GM23338 (cell line): ENCODE measurements around the gene CCDC121. TPM values are rescaled to one million over a fixed set of nuclear protein-coding genes. Genes with fewer than 3 reads are reported as not detected.

Experiments
- ATAC-seq: fragments of 200-7000 bp; cut with Tn5 transposase; 3 replicates; pipeline ENCODE4 v1.9.1; 2020
- DNase-seq: peaks from one replicate; pipeline ENCODE4 v3.0.0-alpha.2; 2015; ENCODE audit warnings: low spot score
- H2AFZ ChIP-seq: fragments of 200-600 bp; sonication (generic); 2 replicates; pipeline ENCODE4 v1.8.0; 2016; ENCODE audit warnings: antibody characterized with exemption, mild to moderate bottlenecking, moderate library complexity
- H3F3A ChIP-seq: fragments of 200-600 bp; sonication (generic); replicated peaks from 2 replicates; pipeline ENCODE4 v1.8.0; 2017; ENCODE audit warnings: antibody characterized with exemption, mixed run types, low read depth
- H3K27ac ChIP-seq: fragments of 200-600 bp; sonication (generic); 2 replicates; pipeline ENCODE4 v1.6.1; 2016; ENCODE audit warnings: low read depth
- H3K27me3 ChIP-seq: fragments of 200-600 bp; sonication (generic); 2 replicates; pipeline ENCODE4 v1.8.0; 2016; ENCODE audit warnings: mild to moderate bottlenecking, mixed run types, moderate library complexity; ENCODE audit not compliant: insufficient read depth
- H3K36me3 ChIP-seq: fragments of 200-600 bp; sonication (generic); 2 replicates; pipeline ENCODE4 v1.8.0; 2016; ENCODE audit warnings: mild to moderate bottlenecking; ENCODE audit not compliant: insufficient read depth
- H3K4me1 ChIP-seq: fragments of 200-600 bp; sonication (generic); 2 replicates; pipeline ENCODE4 v1.8.0; 2016; ENCODE audit warnings: mild to moderate bottlenecking, moderate library complexity; ENCODE audit not compliant: insufficient read depth
- H3K4me2 ChIP-seq: fragments of 200-600 bp; sonication (generic); 2 replicates; pipeline ENCODE4 v1.7.1; 2017; ENCODE audit warnings: mixed run types
- H3K4me3 ChIP-seq: fragments of 200-600 bp; sonication (generic); 2 replicates; pipeline ENCODE4 v1.6.1; 2016; ENCODE audit warnings: mixed run types
- H3K79me2 ChIP-seq: fragments of 200-600 bp; sonication (generic); replicated peaks from 2 replicates; pipeline ENCODE4 v1.8.0; 2017; ENCODE audit warnings: mild to moderate bottlenecking; ENCODE audit not compliant: insufficient read depth
- H3K9me2 ChIP-seq: fragments of 200-600 bp; sonication (generic); 2 replicates; pipeline ENCODE4 v1.8.0; 2017; ENCODE audit not compliant: insufficient read depth
- H4K20me1 ChIP-seq: fragments of 200-600 bp; sonication (generic); replicated peaks from 2 replicates; pipeline ENCODE4 v1.8.0; 2017; ENCODE audit warnings: mild to moderate bottlenecking; ENCODE audit not compliant: insufficient read depth
- H3K27ac Mint-ChIP-seq: 2 replicates; pipeline ENCODE4 v1.8.0; 2020; ENCODE audit warnings: inconsistent platforms, mild to moderate bottlenecking, moderate library complexity, mixed read lengths
- H3K27me3 Mint-ChIP-seq: 3 replicates; pipeline ENCODE4 v1.8.0; 2022; ENCODE audit warnings: low read depth, mild to moderate bottlenecking, moderate library complexity, mixed read lengths, inconsistent platforms; ENCODE audit not compliant: insufficient read depth, poor library complexity
- H3K36me3 Mint-ChIP-seq: 3 replicates; pipeline ENCODE4 v1.8.0; 2021; ENCODE audit warnings: low read depth, mild to moderate bottlenecking, inconsistent platforms, moderate library complexity, mixed read lengths
- H3K4me1 Mint-ChIP-seq: 3 replicates; pipeline ENCODE4 v1.8.0; 2020; ENCODE audit warnings: mild to moderate bottlenecking, inconsistent platforms, mixed read lengths
- H3K4me3 Mint-ChIP-seq: 3 replicates; pipeline ENCODE4 v1.8.0; 2021; ENCODE audit warnings: moderate library complexity, mild to moderate bottlenecking, inconsistent platforms, mixed read lengths
- H3K9me3 Mint-ChIP-seq: 3 replicates; pipeline ENCODE4 v1.8.0; 2020; ENCODE audit warnings: moderate library complexity, mild to moderate bottlenecking, inconsistent platforms, mixed read lengths
- CREB1 ChIP-seq: fragments of 250-450 bp; sonication (Bioruptor Pico); IDR thresholded peaks from 2 replicates; pipeline ENCODE4 v1.5.0; 2020; ENCODE audit warnings: low read depth, mild to moderate bottlenecking, moderate library complexity
- CTCF ChIP-seq, 2 experiments: fragments of 200-600 bp in 1 of 2; sonication (generic) in 1 of 2; conservative IDR thresholded peaks; 2 replicates each; pipeline versions ENCODE4 v1.5.1 to v1.6.1; 2016 to 2017; ENCODE audit warnings: antibody characterized with exemption in 2 of 2, low read depth in 2 of 2, mild to moderate bottlenecking in 2 of 2, moderate library complexity in 1 of 2
- EZH2 ChIP-seq: fragments of 200-600 bp; sonication (generic); IDR thresholded peaks from one replicate; pipeline ENCODE4 v1.8.0; 2017; ENCODE audit warnings: antibody characterized with exemption, mild to moderate bottlenecking, low read depth; ENCODE audit not compliant: unreplicated experiment
- EZH2phosphoT487 ChIP-seq: fragments of 200-600 bp; sonication (generic); IDR thresholded peaks from one replicate; pipeline ENCODE4 v1.8.1; 2018; ENCODE audit warnings: antibody characterized with exemption; ENCODE audit not compliant: unreplicated experiment
- POLR2AphosphoS5 ChIP-seq: IDR thresholded peaks from 2 replicates; pipeline ENCODE4 v1.6.1; 2016; ENCODE audit warnings: antibody characterized with exemption, low read depth
- STAT1 ChIP-seq: IDR thresholded peaks from one replicate; pipeline ENCODE4 v1.6.1; 2016; ENCODE audit warnings: antibody characterized with exemption; ENCODE audit not compliant: unreplicated experiment
- ZNF114 ChIP-seq: fragments of 250-450 bp; sonication (Bioruptor Pico); IDR thresholded peaks from 2 replicates; pipeline ENCODE4 v1.5.0; 2020; ENCODE audit warnings: mild to moderate bottlenecking, moderate library complexity
- polyA plus RNA-seq: library from polyadenylated mRNA; unstranded; fragments of >200 nt; fragmentation: Nextera tagmentation; extraction: Ambion mirVana; gene quantifications from 2 replicates; pipeline ENCODE4 v1.2.1, GENCODE V29; 2016
- total RNA-seq: library from RNA; depleted of rRNA; stranded (reverse); fragments of >200 nt; shearing (Covaris generic); gene quantifications from 2 replicates; pipeline ENCODE4 v1.2.3, GENCODE V29; 2014
- TF ChIP-seq, protein P1 (sequence below): fragments of 250-450 bp; sonication (Bioruptor Pico); IDR thresholded peaks from 2 replicates; pipeline ENCODE4 v1.5.0; 2020; ENCODE audit warnings: mild to moderate bottlenecking, moderate library complexity
- TF ChIP-seq, protein P2 (sequence below): IDR thresholded peaks from one replicate; pipeline ENCODE4 v1.6.1; 2018; ENCODE audit warnings: antibody characterized with exemption; ENCODE audit not compliant: unreplicated experiment

CCDC121 gene
- total and polyA plus RNA-seq, 2 experiments from 2014 or later, result 1.6 to 1.9 TPM

GRCh38 chr2:27613985-27614384 is 14.8 kb downstream of the CCDC121 start (continued):
- TF ChIP-seq, protein P1, sequence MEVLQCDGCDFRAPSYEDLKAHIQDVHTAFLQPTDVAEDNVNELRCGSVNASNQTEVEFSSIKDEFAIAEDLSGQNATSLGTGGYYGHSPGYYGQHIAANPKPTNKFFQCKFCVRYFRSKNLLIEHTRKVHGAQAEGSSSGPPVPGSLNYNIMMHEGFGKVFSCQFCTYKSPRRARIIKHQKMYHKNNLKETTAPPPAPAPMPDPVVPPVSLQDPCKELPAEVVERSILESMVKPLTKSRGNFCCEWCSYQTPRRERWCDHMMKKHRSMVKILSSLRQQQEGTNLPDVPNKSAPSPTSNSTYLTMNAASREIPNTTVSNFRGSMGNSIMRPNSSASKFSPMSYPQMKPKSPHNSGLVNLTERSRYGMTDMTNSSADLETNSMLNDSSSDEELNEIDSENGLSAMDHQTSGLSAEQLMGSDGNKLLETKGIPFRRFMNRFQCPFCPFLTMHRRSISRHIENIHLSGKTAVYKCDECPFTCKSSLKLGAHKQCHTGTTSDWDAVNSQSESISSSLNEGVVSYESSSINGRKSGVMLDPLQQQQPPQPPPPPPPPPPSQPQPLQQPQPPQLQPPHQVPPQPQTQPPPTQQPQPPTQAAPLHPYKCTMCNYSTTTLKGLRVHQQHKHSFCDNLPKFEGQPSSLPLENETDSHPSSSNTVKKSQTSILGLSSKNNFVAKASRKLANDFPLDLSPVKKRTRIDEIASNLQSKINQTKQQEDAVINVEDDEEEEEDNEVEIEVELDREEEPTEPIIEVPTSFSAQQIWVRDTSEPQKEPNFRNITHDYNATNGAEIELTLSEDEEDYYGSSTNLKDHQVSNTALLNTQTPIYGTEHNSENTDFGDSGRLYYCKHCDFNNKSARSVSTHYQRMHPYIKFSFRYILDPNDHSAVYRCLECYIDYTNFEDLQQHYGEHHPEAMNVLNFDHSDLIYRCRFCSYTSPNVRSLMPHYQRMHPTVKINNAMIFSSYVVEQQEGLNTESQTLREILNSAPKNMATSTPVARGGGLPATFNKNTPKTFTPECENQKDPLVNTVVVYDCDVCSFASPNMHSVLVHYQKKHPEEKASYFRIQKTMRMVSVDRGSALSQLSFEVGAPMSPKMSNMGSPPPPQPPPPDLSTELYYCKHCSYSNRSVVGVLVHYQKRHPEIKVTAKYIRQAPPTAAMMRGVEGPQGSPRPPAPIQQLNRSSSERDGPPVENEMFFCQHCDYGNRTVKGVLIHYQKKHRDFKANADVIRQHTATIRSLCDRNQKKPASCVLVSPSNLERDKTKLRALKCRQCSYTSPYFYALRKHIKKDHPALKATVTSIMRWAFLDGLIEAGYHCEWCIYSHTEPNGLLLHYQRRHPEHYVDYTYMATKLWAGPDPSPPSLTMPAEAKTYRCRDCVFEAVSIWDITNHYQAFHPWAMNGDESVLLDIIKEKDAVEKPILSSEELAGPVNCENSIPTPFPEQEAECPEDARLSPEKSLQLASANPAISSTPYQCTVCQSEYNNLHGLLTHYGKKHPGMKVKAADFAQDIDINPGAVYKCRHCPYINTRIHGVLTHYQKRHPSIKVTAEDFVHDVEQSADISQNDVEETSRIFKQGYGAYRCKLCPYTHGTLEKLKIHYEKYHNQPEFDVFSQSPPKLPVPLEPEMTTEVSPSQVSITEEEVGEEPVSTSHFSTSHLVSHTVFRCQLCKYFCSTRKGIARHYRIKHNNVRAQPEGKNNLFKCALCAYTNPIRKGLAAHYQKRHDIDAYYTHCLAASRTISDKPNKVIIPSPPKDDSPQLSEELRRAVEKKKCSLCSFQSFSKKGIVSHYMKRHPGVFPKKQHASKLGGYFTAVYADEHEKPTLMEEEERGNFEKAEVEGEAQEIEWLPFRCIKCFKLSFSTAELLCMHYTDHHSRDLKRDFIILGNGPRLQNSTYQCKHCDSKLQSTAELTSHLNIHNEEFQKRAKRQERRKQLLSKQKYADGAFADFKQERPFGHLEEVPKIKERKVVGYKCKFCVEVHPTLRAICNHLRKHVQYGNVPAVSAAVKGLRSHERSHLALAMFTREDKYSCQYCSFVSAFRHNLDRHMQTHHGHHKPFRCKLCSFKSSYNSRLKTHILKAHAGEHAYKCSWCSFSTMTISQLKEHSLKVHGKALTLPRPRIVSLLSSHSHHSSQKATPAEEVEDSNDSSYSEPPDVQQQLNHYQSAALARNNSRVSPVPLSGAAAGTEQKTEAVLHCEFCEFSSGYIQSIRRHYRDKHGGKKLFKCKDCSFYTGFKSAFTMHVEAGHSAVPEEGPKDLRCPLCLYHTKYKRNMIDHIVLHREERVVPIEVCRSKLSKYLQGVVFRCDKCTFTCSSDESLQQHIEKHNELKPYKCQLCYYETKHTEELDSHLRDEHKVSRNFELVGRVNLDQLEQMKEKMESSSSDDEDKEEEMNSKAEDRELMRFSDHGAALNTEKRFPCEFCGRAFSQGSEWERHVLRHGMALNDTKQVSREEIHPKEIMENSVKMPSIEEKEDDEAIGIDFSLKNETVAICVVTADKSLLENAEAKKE (CRISPR knock-in tag), result no peak
- TF ChIP-seq STAT1 (no peak), CTCF (conservative IDR thresholded peaks at IDR 0.05; ENCODE audit: low read depth in 2 of 2) (no peak), CREB1 (CRISPR knock-in tag) (no peak), POLR2AphosphoS5 (no peak)

DNA sequence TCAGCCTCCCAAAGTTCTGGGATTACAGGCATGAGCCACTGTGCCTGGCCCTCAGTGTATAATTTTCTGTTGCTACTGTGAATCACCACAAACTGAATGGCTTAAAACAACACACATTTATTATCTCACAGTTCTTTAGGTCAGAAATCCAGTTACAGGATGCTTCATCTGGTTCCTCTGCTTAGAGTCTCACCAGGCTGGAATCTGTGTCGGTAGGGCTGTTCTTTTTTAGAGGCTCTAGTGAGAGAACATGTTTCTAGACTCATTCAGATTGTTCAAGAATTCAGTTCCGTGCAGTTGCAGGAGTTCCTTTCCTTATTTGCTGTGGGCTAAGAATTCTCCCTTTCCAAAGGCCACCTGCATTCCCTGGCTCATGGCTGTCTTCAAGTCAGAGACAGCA is 22.2 kb downstream of the CCDC121 start:
- DNase-seq (no peak), ATAC-seq (no peak)
- Histone ChIP-seq H3F3A (no peaks in the 10 kb centered on the region), H3K79me2 (0 out of 2 replicates have a peak, but pooled peaks cover 7% of the 10 kb centered on the region), H3K27ac (no peak overlapping the region), H3K36me3 (peaks cover 40% of the 10 kb centered on the region), H2AFZ (no peak overlapping the region), H3K4me3 (no peak overlapping the region), H3K4me2 (no peak overlapping the region), H4K20me1 (peaks cover 22% of the 10 kb centered on the region), H3K9me2 (no peaks in the 10 kb centered on the region), H3K27me3 (no peaks in the 10 kb centered on the region), H3K4me1 (no peaks in the 10 kb centered on the region)
- no peaks in the 10 kb centered on the region for H3K27me3 Mint-ChIP-seq
- no peak overlapping the region for H3K27ac Mint-ChIP-seq
- no peak overlapping the region for H3K4me3 Mint-ChIP-seq
- no peaks in the 10 kb centered on the region for H3K4me1 Mint-ChIP-seq
- no peaks in the 10 kb centered on the region for H3K9me3 Mint-ChIP-seq
- H3K36me3 Mint-ChIP-seq, result peaks cover 64% of the 10 kb centered on the region
- TF ChIP-seq STAT1, result no peak
- TF ChIP-seq ZNF114 (CRISPR knock-in tag), result no peak
- TF ChIP-seq EZH2, result no peak
- TF ChIP-seq, protein P2, sequence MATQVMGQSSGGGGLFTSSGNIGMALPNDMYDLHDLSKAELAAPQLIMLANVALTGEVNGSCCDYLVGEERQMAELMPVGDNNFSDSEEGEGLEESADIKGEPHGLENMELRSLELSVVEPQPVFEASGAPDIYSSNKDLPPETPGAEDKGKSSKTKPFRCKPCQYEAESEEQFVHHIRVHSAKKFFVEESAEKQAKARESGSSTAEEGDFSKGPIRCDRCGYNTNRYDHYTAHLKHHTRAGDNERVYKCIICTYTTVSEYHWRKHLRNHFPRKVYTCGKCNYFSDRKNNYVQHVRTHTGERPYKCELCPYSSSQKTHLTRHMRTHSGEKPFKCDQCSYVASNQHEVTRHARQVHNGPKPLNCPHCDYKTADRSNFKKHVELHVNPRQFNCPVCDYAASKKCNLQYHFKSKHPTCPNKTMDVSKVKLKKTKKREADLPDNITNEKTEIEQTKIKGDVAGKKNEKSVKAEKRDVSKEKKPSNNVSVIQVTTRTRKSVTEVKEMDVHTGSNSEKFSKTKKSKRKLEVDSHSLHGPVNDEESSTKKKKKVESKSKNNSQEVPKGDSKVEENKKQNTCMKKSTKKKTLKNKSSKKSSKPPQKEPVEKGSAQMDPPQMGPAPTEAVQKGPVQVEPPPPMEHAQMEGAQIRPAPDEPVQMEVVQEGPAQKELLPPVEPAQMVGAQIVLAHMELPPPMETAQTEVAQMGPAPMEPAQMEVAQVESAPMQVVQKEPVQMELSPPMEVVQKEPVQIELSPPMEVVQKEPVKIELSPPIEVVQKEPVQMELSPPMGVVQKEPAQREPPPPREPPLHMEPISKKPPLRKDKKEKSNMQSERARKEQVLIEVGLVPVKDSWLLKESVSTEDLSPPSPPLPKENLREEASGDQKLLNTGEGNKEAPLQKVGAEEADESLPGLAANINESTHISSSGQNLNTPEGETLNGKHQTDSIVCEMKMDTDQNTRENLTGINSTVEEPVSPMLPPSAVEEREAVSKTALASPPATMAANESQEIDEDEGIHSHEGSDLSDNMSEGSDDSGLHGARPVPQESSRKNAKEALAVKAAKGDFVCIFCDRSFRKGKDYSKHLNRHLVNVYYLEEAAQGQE, result no peak
- TF ChIP-seq EZH2phosphoT487, result no peak
